ENCODE measurements around the gene PXDC1.
"Not testable (repeated sequence)": the region's sequence is repeated elsewhere in the genome, so short reads cannot be mapped to it uniquely, and the experiment has no call there.

Gene PXDC1

GRCh38 chr6:3729603-3730344, 21.7 kb downstream of the PXDC1 start:
- DNase-seq, result no peak

GRCh38 chr6:3727593-3728108, 23.9 kb downstream of the PXDC1 start:
- no peak for DNase-seq

GRCh38 chr6:3727036-3727435, 24.5 kb downstream of the PXDC1 start:
- DNase-seq, result no peak

GRCh38 chr6:3726421-3726820, 25.1 kb downstream of the PXDC1 start:
- DNase-seq, result no peak

- DNase-seq, result no peak
Measured at GRCh38 chr6:3725145-3726047, 26.1 kb downstream of the PXDC1 start.

- no peak for DNase-seq
Measured at GRCh38 chr6:3724451-3725144, 26.9 kb downstream of the PXDC1 start.

GRCh38 chr6:3723966-3724365, 27.5 kb downstream of the PXDC1 start:
- DNase-seq, result no peak

- DNase-seq, result no peak
Measured at GRCh38 chr6:3723251-3723650, 28.3 kb downstream of the PXDC1 start.

- DNase-seq, result no peak
Measured at GRCh38 chr6:3722785-3723184, 28.7 kb downstream of the PXDC1 start.

- DNase-seq, result no peak
Measured at GRCh38 chr6:3721810-3722621, 29.5 kb downstream of the PXDC1 start.

- DNase-seq, result not testable (repeated sequence)
Measured at GRCh38 chr6:3720770-3721169, 30.7 kb downstream of the PXDC1 start.

- DNase-seq, result no peak
Measured at GRCh38 chr6:3719462-3720308, 31.8 kb downstream of the PXDC1 start.

- DNase-seq, result no peak
Measured at GRCh38 chr6:3718407-3718806, 33.1 kb downstream of the PXDC1 start.

- DNase-seq, result no peak
Measured at GRCh38 chr6:3715285-3715684, 36.2 kb downstream of the PXDC1 start.

GRCh38 chr6:3714768-3715167, 36.7 kb downstream of the PXDC1 start:
- DNase-seq, result no peak

- DNase-seq, result no peak
Measured at GRCh38 chr6:3714111-3714510, 37.4 kb downstream of the PXDC1 start.

- DNase-seq, result no peak
Measured at GRCh38 chr6:3712827-3713665, 38.5 kb downstream of the PXDC1 start.

- DNase-seq, result no peak
Measured at GRCh38 chr6:3711776-3712175, 39.7 kb downstream of the PXDC1 start.

GRCh38 chr6:3710403-3710802, 41.1 kb downstream of the PXDC1 start:
- DNase-seq, result no peak

- no peak for DNase-seq
Measured at GRCh38 chr6:3708540-3708939, 43.0 kb downstream of the PXDC1 start.

Data from COR-L47 (cell line).